Astrocyte of the spinal cord (primary cell): ENCODE measurements around the gene RAB31.
A peak's percentile ranks its signal among the peaks of the same experiment; 100 is the strongest.

Source experiments
- DNase-seq: peaks from one replicate; pipeline ENCODE4 v3.0.0; 2011; ENCODE audit warnings: low read depth, low spot score
- H3K4me3 ChIP-seq: 2 replicates; pipeline ENCODE4 v1.5.1; 2011; ENCODE audit warnings: low read depth, mild to moderate bottlenecking, low read length, moderate library complexity
- in situ Hi-C: cut with HindIII; loops from 2 replicates; pipeline ENCODE4 v1.10.0; 2017; ENCODE audit warnings: low sequenced_read_pairs
- TF ChIP-seq, protein P1 (sequence below): IDR thresholded peaks from 2 replicates; pipeline ENCODE4 v1.5.1; 2012; ENCODE audit warnings: low read depth, mild to moderate bottlenecking, low read length, inconsistent platforms

The RAB31 gene

DNA sequence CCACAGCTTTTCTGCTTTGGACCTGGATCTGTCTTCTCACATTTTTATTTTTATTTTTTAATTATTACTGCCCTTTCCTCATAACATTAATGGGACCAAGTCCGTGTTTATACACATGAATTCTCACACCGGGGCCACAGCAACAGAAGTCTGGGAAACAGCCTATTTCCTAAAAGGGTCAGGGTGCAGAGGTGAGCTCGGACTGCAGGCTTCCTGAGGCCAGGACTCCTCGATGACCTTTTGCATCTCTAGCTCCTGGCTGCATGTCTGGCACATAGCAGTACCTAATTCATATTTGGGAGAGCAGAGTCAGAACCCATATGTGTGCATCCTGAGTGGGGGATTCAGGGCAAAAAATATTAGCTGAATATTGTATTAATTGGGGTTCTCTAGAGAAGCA is 9.6 kb upstream of the RAB31 start:
- no peak for DNase-seq
- TF ChIP-seq, protein P1, sequence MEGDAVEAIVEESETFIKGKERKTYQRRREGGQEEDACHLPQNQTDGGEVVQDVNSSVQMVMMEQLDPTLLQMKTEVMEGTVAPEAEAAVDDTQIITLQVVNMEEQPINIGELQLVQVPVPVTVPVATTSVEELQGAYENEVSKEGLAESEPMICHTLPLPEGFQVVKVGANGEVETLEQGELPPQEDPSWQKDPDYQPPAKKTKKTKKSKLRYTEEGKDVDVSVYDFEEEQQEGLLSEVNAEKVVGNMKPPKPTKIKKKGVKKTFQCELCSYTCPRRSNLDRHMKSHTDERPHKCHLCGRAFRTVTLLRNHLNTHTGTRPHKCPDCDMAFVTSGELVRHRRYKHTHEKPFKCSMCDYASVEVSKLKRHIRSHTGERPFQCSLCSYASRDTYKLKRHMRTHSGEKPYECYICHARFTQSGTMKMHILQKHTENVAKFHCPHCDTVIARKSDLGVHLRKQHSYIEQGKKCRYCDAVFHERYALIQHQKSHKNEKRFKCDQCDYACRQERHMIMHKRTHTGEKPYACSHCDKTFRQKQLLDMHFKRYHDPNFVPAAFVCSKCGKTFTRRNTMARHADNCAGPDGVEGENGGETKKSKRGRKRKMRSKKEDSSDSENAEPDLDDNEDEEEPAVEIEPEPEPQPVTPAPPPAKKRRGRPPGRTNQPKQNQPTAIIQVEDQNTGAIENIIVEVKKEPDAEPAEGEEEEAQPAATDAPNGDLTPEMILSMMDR, result no peak
- no peak overlapping the region for H3K4me3 ChIP-seq
- in situ Hi-C loops, result no loop called here

- in situ Hi-C loops, result no loop called here
- no peak for DNase-seq
- TF ChIP-seq, protein P1, result no peak
- no peak overlapping the region for H3K4me3 ChIP-seq
These were observed 7.8 kb upstream of the RAB31 start for GRCh38 chr18:9700261-9700796.

GRCh38 chr18:9701609-9702349 is 6.3 kb upstream of the RAB31 start:
- no peak for DNase-seq
- TF ChIP-seq, protein P1, result no peak
- in situ Hi-C loops, result no loop called here
- H3K4me3 ChIP-seq, result no peak overlapping the region

DNA sequence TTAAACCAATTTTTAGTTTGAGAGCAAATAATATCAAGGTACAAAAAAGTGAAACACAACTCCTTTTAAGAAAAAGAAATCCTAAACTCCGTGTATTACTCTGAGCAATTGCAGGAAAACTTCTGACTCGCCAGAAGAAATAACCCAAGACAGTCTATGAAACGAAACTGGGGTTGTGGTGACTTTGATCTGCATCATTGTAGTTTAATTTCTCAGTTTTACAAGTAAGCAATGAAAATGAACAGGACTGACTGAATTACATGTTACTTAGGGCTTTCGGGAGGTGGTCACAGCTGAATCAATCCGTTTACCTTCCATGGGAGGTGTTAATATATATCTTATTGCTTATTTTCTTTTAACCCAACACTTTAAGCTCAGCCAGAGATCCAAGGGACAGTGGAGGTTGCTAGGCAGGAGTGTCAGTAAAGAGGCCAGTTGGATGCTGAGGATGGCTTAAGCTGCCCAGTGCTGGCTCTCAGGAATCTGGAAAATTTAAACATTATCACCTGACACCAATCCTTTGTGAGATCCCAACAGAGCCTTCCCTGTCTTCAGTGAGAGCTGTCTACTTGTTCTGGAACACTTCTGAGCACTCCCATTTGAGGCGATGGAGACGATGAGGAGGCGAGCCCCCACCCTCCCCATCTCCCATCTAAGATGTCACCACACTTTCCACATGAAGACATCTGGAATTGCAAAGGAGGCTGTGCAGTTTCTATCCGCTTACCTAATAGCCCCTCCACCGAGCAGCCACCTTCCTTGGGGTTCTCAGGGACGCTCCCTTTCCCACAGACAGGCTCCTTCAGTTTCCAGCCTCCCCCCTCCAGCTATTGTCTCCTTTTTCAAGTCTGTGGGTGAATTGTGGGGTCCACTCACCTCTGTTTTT is 3.6 kb upstream of the RAB31 start:
- no peak for DNase-seq

GRCh38 chr18:9705183-9705829 is 2.8 kb upstream of the RAB31 start:
- peak; percentile 37 for DNase-seq

More for the DNA sequence above, 3.6 kb upstream of the RAB31 start:
- TF ChIP-seq, protein P1, result no peak
- no peak overlapping the region for H3K4me3 ChIP-seq
- in situ Hi-C loops, result no loop called here

More at GRCh38 chr18:9705183-9705829, 2.8 kb upstream of the RAB31 start:
- in situ Hi-C loops, result no loop called here
- TF ChIP-seq, protein P1, result no peak
- H3K4me3 ChIP-seq, result no peak overlapping the region
